Lung (tissue), 12 donors: ENCODE measurements around the gene TSPOAP1. TPM values are rescaled to one million over a fixed set of nuclear protein-coding genes. Genes with fewer than 3 reads are reported as not detected.

Experiments
- ATAC-seq: fragments of 200-7000 bp; cut with Tn5 transposase; one replicate; pipeline ENCODE4 v1.9.1; 2020; ENCODE audit warnings: moderate number of reproducible peaks; ENCODE audit not compliant: insufficient read depth, low FRiP score
- DNase-seq, 3 donors: peaks; one replicate each; pipeline ENCODE4 v3.0.0-alpha.2; 2013 to 2017
- H3K27ac ChIP-seq, 2 donors: one replicate each; pipeline ENCODE4 v1.5.1; 2013; ENCODE audit warnings: mild to moderate bottlenecking in 2 of 2, moderate library complexity in 2 of 2, control low read depth in 1 of 2, inconsistent platforms in 1 of 2, low read depth in 1 of 2, low read length in 1 of 2
- H3K27me3 ChIP-seq, 3 donors: one replicate each; pipeline ENCODE4 v1.5.1; 2013; ENCODE audit warnings: low read length in 2 of 3; ENCODE audit not compliant: control insufficient read depth in 3 of 3, insufficient read depth in 3 of 3
- H3K36me3 ChIP-seq, 4 donors: one replicate each; pipeline ENCODE4 v1.5.1; 2013; ENCODE audit warnings: low read length in 4 of 4, mild to moderate bottlenecking in 1 of 4, moderate library complexity in 1 of 4; ENCODE audit not compliant: control insufficient read depth in 4 of 4, insufficient read depth in 4 of 4
- H3K4me1 ChIP-seq, 5 donors: one replicate each; pipeline ENCODE4 v1.5.1; 2013; ENCODE audit warnings: low read length in 5 of 5, mild to moderate bottlenecking in 2 of 5, moderate library complexity in 1 of 5; ENCODE audit not compliant: control insufficient read depth in 5 of 5, insufficient read depth in 5 of 5
- H3K4me3 ChIP-seq: one replicate; pipeline ENCODE4 v1.5.1; 2013; ENCODE audit warnings: mild to moderate bottlenecking, control low read depth, moderate library complexity
- H3K9ac ChIP-seq, 2 donors: one replicate each; pipeline ENCODE4 v1.5.1; 2013; ENCODE audit warnings: low read length in 2 of 2, control low read depth in 1 of 2; ENCODE audit not compliant: insufficient read depth in 1 of 2
- H3K9me3 ChIP-seq, 4 donors: one replicate each; pipeline ENCODE4 v1.5.1; 2013; ENCODE audit warnings: low read length in 3 of 4, mild to moderate bottlenecking in 1 of 4, moderate library complexity in 1 of 4; ENCODE audit not compliant: control insufficient read depth in 4 of 4, insufficient read depth in 3 of 4
- CTCF ChIP-seq: IDR thresholded peaks from 2 replicates; pipeline ENCODE4 v1.5.1; 2012; ENCODE audit warnings: mild to moderate bottlenecking; ENCODE audit errors: control extremely low read depth, extremely low read depth
- WGBS, 2 donors: extraction: QIAGEN DNeasy Blood & Tissue Kit; methylation state at CpG; one replicate each; pipeline ENCODE4 v1.1.7; 2013; 5-methylcytosine and 5-hydroxymethylcytosine counted together
- polyA plus RNA-seq, 2 donors: library from polyadenylated mRNA; stranded (reverse); fragments of 200-250 nt; gene quantifications; one replicate each; pipeline ENCODE4 v1.2.1, GENCODE V29; 2013
- total RNA-seq, 2 donors: library from RNA; depleted of rRNA in 1 of 2; stranded (reverse); fragments of >200 nt in 1 of 2; gene quantifications; one replicate each; pipeline ENCODE4 v1.2.1, GENCODE V29; 2014 to 2021
- donor health status: control.
- donor health status: control.
- donor health status: Bipolar disorder and iron deficiency.
- donor health status: healthy.
- donor health status: DM: yes; HTN: yes; CAD: no.

Gene TSPOAP1
- total and polyA plus RNA-seq, 4 donors: 7.0 to 23.5 (median 18.2) TPM

- H3K9ac ChIP-seq: no peak overlapping the region
- no peak overlapping the region for H3K4me3 ChIP-seq
- no peaks in the 10 kb centered on the region for H3K9me3 ChIP-seq
- H3K27ac ChIP-seq: no peak overlapping the region
- TF ChIP-seq CTCF: no peak
- H3K36me3 ChIP-seq: peaks cover 0 to 13% (median 5%) of the 10 kb centered on the region in 4 donors
- peaks cover 0 to 6% (median 0%) of the 10 kb centered on the region in 5 donors for H3K4me1 ChIP-seq
- 96 to 97% methylated on average over 22 of the region's 22 CpGs for WGBS, 2 donors
- no peak for ATAC-seq
- no peaks in the 10 kb centered on the region for H3K27me3 ChIP-seq
- DNase-seq: no peak
Measured at GRCh38 chr17:58357312-58358297, 29.0 kb upstream of the TSPOAP1 start.

- no peak for TF ChIP-seq CTCF
- Histone ChIP-seq H3K36me3 (peaks cover 0 to 13% (median 6%) of the 10 kb centered on the region in 4 donors), H3K27me3 (no peaks in the 10 kb centered on the region), H3K9ac (no peak overlapping the region), H3K27ac (no peak overlapping the region), H3K4me1 (peaks cover 0 to 9% (median 3%) of the 10 kb centered on the region in 5 donors), H3K9me3 (no peaks in the 10 kb centered on the region), H3K4me3 (no peak overlapping the region)
- DNase-seq (no peak), ATAC-seq (no peak)
- 94 to 100% methylated on average over 1 of the region's 1 CpG for WGBS, 2 donors
Measured at GRCh38 chr17:58356231-58356630, 27.6 kb upstream of the TSPOAP1 start.

- DNase-seq (no peak), ATAC-seq (no peak)
- Histone ChIP-seq H3K4me1 (peaks cover 0 to 14% (median 7%) of the 10 kb centered on the region in 5 donors), H3K9ac (no peak overlapping the region), H3K27me3 (no peaks in the 10 kb centered on the region), H3K4me3 (no peak overlapping the region), H3K9me3 (no peaks in the 10 kb centered on the region), H3K27ac (no peak overlapping the region), H3K36me3 (peaks cover 0 to 12% (median 7%) of the 10 kb centered on the region in 4 donors)
- no peak for TF ChIP-seq CTCF
- WGBS, 2 donors: 79 to 81% methylated on average over 6 of the region's 6 CpGs
Measured at GRCh38 chr17:58354541-58355216, 26.1 kb upstream of the TSPOAP1 start.
